HL-60/S4 treated with retinoic acid at 250 ng/mL for 4 days and 3 days (cell line): ENCODE measurements around the gene ITCH.
"Not testable (repeated sequence)": the region's sequence is repeated elsewhere in the genome, so short reads cannot be mapped to it uniquely, and the experiment has no call there.

Experiments used
- in situ Hi-C: fragments of 300-500 bp; cut with MboI; formaldehyde crosslinking; loops from 2 replicates; pipeline ENCODE4 v1.7.0; 2022; ENCODE audit warnings: low sequenced_read_pairs

Gene ITCH

GRCh38 chr20:34497596-34497995 is 134.5 kb downstream of the ITCH start:
- in situ Hi-C loops: not testable (repeated sequence)

GRCh38 chr20:34500823-34501222 is 137.8 kb downstream of the ITCH start:
- in situ Hi-C loops: no loop called here

- in situ Hi-C loops: no loop called here
Measured at GRCh38 chr20:34506480-34506879, 143.4 kb downstream of the ITCH start.

- in situ Hi-C loops: no loop called here
Measured at GRCh38 chr20:34507702-34508413, 144.8 kb downstream of the ITCH start.

GRCh38 chr20:34510575-34510974 is 147.5 kb downstream of the ITCH start:
- in situ Hi-C loops: loop anchor here (10.0 kb wide), 1 partner anchor 196 kb away; no protein-coding TSS in a partner anchor

GRCh38 chr20:34511891-34512265 is 148.8 kb downstream of the ITCH start:
- in situ Hi-C loops: loop anchor here (10.0 kb wide), 1 partner anchor 197 kb away; no protein-coding TSS in a partner anchor

- in situ Hi-C loops: loop anchor here (10.0 kb wide), 1 partner anchor 198 kb away; no protein-coding TSS in a partner anchor
Measured at GRCh38 chr20:34512266-34512954, 149.3 kb downstream of the ITCH start.

GRCh38 chr20:34512955-34513419 is 149.9 kb downstream of the ITCH start:
- in situ Hi-C loops: loop anchor here (10.0 kb wide), 1 partner anchor 198 kb away; no protein-coding TSS in a partner anchor

GRCh38 chr20:34514034-34514433 is 151.0 kb downstream of the ITCH start:
- in situ Hi-C loops: loop anchor here (10.0 kb wide), 1 partner anchor 199 kb away; no protein-coding TSS in a partner anchor

- in situ Hi-C loops: loop anchor here (10.0 kb wide), 1 partner anchor 200 kb away; no protein-coding TSS in a partner anchor
Measured at GRCh38 chr20:34514897-34515483, 151.9 kb downstream of the ITCH start.

- in situ Hi-C loops: loop anchor here (10.0 kb wide), 1 partner anchor 201 kb away; no protein-coding TSS in a partner anchor
Measured at GRCh38 chr20:34515484-34516246, 152.6 kb downstream of the ITCH start.

GRCh38 chr20:34516247-34517113 is 153.4 kb downstream of the ITCH start, which contains the start of gene DYNLRB1:
TSS of gene DYNLRB1 (plus strand) at chr20:34516422. CDS start at chr20:34516459, 37 bp downstream.
- in situ Hi-C loops: loop anchor here (10.0 kb wide), 1 partner anchor 202 kb away; no protein-coding TSS in a partner anchor

GRCh38 chr20:34517114-34517505 is 154.0 kb downstream of the ITCH start:
- in situ Hi-C loops: loop anchor here (10.0 kb wide), 1 partner anchor 202 kb away; no protein-coding TSS in a partner anchor

- in situ Hi-C loops: loop anchor here (10.0 kb wide), 1 partner anchor 204 kb away; no protein-coding TSS in a partner anchor
Measured at GRCh38 chr20:34518863-34519262, 155.8 kb downstream of the ITCH start.

- in situ Hi-C loops: loop anchor here (10.0 kb wide), 1 partner anchor 205 kb away; no protein-coding TSS in a partner anchor
Measured at GRCh38 chr20:34519841-34520240, 156.8 kb downstream of the ITCH start.

- in situ Hi-C loops: no loop called here
Measured at GRCh38 chr20:34522969-34523871, 160.1 kb downstream of the ITCH start.

GRCh38 chr20:34524426-34524825 is 161.4 kb downstream of the ITCH start:
- in situ Hi-C loops: no loop called here

- in situ Hi-C loops: no loop called here
Measured at GRCh38 chr20:34525342-34525708, 162.3 kb downstream of the ITCH start.
